Epidermal melanocyte (primary cell): ENCODE measurements around the gene SLC5A3.

Experiments
- DNase-seq: peaks from one replicate; pipeline ENCODE4 v3.0.0; 2011; ENCODE audit warnings: low spot score; ENCODE audit not compliant: insufficient read length

Gene SLC5A3

DNA sequence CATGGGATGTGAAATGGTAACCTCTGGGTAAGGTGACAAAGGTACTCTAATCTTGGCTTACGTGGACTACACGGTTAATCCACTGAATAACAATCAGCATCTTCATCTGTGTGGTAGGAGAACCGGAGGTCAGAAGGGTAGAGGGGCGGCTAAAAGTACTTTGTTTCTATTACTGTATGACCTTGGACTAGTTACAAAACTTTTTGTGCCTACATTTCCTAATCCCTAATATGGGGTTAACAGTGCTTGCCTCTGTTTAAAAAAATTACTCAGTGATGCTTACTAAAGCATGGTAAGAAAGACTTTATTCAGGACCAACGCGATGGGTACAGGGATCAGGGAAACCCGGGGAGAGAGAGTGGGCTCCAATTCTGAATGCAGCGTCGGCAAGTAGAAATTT, 1.7 kb upstream of the SLC5A3 start:
- no peak for DNase-seq

GRCh38 chr21:34072145-34073031, 990 bp upstream of the SLC5A3 start:
- no peak for DNase-seq

DNA sequence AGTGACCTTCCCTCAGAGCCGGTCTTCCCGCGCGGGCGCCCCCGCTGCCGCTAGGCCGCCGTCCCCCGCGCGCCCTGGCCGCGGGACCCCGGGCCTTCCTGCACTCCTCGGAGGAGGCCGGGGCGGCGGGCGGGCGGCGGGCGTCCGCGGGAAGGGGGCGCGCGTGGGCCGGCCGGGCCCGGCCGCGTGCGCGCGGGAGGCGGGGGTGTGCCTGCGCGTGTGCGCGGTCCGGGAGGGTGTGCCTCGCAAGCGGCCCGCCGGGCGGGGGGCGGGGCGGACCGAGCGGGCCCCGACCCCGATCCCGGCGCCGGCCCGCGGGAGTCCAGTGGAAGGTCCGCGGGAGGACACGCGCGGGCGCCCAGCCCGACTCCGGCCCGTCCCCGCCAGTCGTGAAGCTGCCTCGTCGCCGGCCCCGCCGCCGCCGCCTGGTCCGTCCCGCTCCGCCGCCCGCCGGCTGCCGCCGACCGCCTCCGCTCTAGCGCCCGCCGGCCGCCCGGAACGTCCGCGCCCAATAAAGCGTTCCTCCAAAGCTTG, 438 bp downstream of the SLC5A3 start:
- no peak for DNase-seq

DNA sequence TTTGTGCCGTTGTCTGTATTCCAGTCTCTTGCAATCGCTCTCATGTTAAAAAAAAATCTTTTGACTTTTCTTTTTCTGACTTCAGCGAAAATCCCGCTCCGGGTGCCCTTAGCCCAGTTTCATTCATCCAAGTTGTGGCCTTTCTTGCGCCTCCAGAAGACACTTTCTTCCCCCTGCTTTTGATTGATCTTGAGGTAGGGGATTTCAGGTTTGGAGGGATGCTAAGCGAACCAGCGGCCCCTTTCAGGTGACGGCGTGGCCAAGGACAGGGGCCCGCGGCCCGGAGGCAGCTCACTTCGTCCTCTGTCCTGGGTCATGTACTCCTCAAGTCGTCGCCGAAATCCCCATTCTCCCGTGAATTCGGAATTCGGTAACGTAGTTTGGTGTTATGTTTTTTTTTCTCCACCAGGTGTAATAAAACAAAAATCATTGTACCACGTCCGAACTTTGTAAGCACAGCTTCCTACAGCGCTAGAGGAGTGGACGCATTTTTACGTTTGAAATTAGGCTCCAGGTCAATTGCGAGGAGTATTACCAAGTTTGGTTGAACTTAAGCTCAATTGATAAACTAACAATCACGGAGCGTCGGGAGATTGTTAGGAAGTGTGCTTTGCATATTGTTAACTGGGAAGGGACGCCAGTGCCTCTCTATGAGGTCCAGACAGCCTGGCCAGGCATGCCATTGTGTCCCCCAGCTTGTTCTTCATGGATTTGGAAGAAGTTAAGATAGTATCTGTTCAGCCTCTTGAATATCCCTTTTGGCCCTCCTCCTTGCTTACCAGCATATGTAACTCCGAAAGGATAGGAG, 1.1 kb downstream of the SLC5A3 start:
- DNase-seq, result no peak

DNA sequence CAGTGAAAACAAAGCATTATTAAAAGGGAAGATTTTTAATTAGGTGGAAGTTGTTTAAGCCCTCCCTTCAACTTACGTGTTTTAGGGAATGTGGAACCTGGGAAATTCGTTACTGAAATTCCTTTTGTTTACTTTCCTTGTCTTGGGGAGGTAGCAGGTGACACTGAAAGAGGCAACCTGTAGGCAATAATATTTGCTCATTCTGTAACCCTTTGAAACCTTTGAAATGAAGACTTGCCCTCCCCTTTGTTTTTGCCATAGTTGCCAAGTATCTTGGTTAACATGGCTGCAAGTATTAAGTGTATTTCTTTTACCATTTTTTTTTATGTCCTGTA, 1.7 kb downstream of the SLC5A3 start:
- no peak for DNase-seq

DNA sequence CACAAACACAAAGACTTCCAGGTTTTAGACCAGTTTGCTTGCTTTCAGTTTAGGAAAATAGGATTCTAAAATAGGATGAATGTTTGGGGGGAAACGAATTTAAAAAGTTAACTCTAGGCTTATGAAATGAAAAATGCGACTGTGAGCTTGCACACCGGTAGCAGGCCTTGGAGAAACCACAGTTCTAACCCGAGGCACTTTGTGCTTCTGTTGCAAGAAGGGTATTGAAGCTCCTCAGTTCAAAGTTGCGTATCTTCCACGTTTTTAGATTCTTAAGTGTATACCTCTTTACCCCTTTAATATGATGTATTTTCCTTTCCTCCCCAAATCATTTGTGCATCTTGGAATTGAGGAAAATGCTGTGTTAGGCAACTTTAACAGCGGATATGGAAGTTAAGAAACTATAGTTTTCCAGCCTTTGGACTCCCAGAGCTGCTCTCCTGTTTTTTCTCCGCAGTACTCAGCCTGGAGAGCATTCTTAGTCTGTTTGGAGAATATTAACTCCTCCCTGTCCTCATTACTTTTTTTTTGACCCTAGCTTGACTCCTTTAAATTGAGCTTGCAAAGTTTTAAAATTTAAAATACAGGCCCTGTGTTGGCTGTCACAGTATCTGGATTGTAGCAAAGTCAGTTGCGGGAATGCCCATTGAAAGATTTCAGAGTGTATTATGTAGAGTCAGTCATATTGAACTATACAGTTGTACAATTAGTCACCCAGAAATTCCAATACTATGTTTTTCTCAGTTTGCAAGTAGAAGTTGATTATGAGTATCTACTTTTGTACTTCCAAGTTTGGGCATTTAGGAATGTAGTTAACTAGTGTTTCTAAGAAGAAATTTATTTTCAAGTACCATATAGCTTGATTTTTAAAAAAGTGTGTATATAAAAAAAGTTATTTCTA, 2.6 kb downstream of the SLC5A3 start:
- DNase-seq, result no peak

GRCh38 chr21:34076835-34077234, 3.5 kb downstream of the SLC5A3 start:
- DNase-seq, result no peak

- DNase-seq, result no peak
These were observed 4.5 kb downstream of the SLC5A3 start for GRCh38 chr21:34077888-34078287.

DNA sequence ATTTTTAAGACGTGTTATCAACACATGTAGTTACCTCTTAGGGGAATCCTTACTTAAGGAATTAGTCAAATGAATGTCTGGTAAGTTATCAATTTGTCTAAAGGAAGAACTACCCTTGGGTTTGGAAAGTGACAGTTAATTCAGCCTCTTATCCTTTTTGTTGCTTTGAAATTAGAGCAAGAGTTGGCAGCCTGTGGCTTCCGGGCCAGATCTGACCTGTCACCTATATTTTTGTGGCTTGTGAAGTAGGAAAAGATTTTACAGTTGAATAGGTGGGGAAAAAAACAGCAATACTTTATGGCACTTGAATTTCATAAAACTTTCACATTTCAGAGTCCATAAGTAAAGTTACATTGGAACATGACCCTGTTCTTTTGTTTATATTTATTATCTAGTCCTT, 5.5 kb downstream of the SLC5A3 start:
- DNase-seq, result no peak

GRCh38 chr21:34080710-34081109, 7.3 kb downstream of the SLC5A3 start:
- no peak for DNase-seq

- DNase-seq, result no peak
These were observed 9.4 kb downstream of the SLC5A3 start for GRCh38 chr21:34082769-34083168.

DNA sequence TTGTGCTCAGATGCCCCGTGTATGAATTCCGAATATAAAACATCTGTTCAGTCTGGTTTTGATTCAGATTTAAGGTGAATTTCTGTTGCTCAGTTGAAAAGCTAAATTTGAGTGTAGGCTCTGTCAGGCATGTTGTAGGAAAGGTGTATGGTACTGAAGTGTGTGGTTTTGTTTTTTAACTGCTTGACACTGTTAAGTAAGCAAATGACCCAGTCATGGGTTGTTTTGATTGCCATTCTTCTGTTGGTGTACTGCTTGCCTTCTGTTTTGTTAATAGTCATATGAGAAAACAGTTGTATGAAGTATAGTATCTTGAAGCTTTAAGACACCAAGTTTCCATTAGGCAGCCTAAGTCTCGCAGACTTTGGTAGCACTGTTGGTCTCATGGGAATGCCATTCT, 10.0 kb downstream of the SLC5A3 start:
- DNase-seq, result no peak

DNA sequence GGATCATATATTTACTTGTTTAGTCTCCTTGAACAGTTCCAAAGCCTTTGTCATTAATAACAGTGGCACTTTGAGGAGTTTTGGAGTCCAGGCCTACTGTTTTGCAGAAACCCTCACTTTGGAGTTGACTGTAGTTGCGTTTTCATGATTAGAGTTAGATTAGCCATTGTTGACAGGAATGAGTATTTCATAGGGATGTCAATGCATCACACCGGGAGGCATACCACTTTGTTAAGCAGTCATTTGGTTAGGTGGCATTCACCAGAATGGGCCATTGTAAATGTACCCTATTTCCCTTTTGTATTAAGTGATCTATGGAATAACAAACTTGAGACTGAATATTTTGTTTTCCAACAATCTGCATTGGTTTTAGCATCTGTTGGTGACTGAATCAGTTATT, 11.8 kb downstream of the SLC5A3 start:
- DNase-seq, result no peak

DNA sequence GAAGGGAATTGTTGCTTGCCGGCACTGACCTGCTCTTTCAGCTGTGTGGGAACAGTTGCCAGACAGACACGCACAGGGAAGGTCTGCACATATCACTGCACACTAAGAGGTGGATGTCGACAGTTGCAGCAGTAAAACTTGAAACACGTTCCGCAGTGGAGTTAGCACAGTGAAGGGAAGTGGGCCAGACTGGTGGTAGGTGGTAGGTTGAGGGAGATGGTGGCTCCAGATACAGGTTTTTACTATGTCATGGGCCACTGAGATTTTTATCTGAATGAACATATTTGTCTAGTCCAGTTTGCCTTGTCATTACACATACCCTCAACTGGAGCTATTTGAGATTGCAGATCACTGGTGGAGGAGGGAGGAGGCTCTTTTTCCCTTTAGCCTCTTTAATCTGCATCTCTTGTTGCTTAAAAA, 13.5 kb downstream of the SLC5A3 start:
- no peak for DNase-seq

DNA sequence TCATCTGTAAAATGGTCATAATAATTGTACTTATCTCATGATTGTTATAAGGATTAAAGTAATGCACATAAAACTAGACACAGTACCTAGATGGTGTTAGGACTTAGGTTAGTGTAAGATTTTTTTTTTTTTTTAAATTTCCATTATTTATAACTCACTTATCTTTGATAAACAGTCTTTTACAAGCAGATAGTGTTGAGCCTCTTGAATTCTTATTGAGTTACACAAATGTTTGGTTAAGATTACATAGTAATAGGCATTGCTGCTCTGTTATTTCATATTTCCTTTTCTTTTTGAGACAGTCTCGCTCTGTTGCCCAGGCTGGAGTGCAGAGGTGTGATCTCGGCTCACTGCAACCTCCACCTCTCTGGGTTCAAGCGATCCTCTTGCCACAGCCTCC, 15.4 kb downstream of the SLC5A3 start:
- no peak for DNase-seq

GRCh38 chr21:34091032-34091431, 17.7 kb downstream of the SLC5A3 start:
- no peak for DNase-seq

DNA sequence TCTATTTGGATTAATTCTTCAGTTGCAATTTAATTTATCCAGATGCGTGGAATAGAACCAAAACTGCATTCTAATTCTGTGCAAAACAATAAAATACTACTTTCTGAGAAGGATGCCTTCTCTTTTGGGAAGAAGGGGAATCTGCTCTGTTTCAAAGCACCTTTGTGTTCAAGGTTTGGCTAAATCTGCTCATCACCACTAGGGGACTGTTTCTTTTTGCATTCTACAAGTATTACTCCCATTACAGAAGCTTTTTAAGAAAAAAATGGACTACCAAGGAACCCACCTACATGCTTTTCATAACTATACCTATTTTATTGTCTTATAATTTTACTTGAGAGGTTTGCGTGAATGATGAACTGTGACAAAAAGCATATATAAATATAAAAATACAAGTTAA, 18.2 kb downstream of the SLC5A3 start:
- DNase-seq, result no peak

DNA sequence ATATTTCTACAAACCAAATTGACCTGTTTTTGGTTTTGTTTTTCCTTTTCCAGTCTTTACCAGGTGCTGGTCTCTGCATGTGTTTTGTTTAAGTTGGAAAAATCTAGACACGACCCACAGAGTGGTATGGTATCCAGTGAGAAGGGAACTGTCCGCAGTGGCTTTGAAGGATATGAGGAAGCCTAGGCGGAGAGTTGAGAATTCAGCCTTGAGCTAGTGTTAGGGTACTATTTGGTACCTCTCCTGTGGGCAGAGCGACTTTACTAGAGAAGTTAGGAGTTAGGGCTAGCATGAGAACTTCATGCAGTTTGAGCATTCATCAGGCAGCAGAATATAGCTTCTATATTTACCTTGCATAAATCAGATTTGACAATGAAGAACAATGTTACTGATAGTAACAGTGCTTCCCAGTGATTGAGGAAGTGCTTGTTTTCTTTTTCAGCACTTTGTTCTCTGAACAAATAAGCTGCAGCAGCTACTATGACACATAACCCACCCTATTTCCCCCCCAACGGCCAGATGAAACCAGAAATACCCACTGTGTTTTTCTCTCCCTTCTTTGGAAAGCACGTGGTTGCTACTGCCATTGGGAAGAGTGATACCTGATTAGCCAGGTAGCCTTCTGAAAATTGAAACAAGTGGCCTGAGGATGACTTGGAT, 19.0 kb downstream of the SLC5A3 start:
- DNase-seq, result no peak

- DNase-seq, result no peak
These were observed 19.7 kb downstream of the SLC5A3 start for GRCh38 chr21:34093083-34093482.

DNA sequence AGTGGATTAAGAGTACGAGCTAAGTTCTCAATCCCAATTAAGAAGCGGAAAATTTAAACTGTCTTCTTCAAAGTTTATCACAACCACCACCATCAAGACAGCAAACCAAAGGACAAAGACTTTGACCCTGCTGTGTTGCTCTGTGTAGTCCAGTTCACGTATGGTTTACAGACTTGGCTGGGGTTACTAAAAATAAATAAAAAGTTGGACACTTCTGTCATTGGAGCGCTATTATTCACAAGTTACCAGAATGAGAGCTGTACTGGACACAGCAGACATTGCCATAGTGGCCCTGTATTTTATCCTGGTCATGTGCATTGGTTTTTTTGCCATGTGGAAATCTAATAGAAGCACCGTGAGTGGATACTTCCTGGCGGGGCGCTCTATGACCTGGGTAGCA, 21.6 kb downstream of the SLC5A3 start:
- no peak for DNase-seq

DNA sequence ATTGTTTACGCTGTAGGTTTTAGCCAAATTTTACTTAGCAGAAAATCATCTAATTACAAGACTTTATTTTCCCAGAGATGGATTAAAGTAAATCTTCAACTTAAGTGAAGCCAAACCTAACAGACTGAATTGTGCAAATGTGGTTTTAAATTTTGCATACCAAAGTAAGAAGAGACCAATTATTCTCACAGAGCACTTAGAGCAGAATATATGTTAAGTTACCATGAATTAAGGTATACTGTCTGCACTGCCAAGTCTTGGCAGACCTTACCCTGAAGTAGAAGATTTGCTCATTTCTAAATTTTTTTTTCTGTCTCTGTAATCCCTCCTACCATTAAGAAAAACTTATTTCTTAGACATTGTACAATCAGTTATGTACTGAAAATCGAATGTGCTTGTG, 24.1 kb downstream of the SLC5A3 start:
- no peak for DNase-seq
